Mesodermal cell (in vitro differentiated cells): ENCODE results near the gene NRTN.
A peak's percentile ranks its signal among the peaks of the same experiment; 100 is the strongest.

Experiments used
- H3K27ac ChIP-seq: 2 replicates; pipeline ENCODE4 v1.7.0; 2013; ENCODE audit warnings: mild to moderate bottlenecking, low read depth, low read length, moderate library complexity; ENCODE audit not compliant: severe bottlenecking
- H3K36me3 ChIP-seq: 2 replicates; pipeline ENCODE4 v1.7.1; 2013; ENCODE audit warnings: mild to moderate bottlenecking, low read length, moderate library complexity; ENCODE audit not compliant: control insufficient read depth, insufficient read depth
- H3K4me1 ChIP-seq: one replicate; pipeline ENCODE4 v1.7.1; 2013; ENCODE audit warnings: mild to moderate bottlenecking, low read length; ENCODE audit not compliant: insufficient read depth, control insufficient read depth, poor library complexity, severe bottlenecking
- H3K4me3 ChIP-seq: 2 replicates; pipeline ENCODE4 v1.7.0; 2013; ENCODE audit warnings: low read length, control low read depth, mild to moderate bottlenecking; ENCODE audit not compliant: insufficient read depth, poor library complexity, severe bottlenecking; ENCODE audit errors: extremely low read depth
- H3K9me3 ChIP-seq: 2 replicates; pipeline ENCODE4 v1.7.1; 2013; ENCODE audit warnings: mild to moderate bottlenecking, low read length, moderate library complexity; ENCODE audit not compliant: control insufficient read depth
- WGBS, 2 experiments: methylation state at CpG; one replicate each; pipeline ENCODE4 v1.1.5; 2013; ENCODE audit warnings: missing lambda C conversion rate in 2 of 2; ENCODE audit not compliant: insufficient coverage in 2 of 2; 5-methylcytosine and 5-hydroxymethylcytosine counted together

Gene NRTN

GRCh38 chr19:5790559-5791520 lies 14.0 kb upstream of the NRTN start, which contains the start of gene DUS3L:
TSS of gene DUS3L (minus strand) at chr19:5791163. CDS start at chr19:5791141, 22 bp downstream.
- WGBS, 2 experiments = 12% methylated on average over 67 to 70 of the region's 72 CpGs
- no peaks in the 10 kb centered on the region for H3K9me3 ChIP-seq
- no peaks in the 10 kb centered on the region for H3K4me1 ChIP-seq
- peak within 1 kb of the TSS; percentile 95 for H3K27ac ChIP-seq
- peak within 1 kb of the TSS; percentile 86 for H3K4me3 ChIP-seq
- H3K36me3 ChIP-seq = peaks cover 42% of the 10 kb centered on the region

DNA sequence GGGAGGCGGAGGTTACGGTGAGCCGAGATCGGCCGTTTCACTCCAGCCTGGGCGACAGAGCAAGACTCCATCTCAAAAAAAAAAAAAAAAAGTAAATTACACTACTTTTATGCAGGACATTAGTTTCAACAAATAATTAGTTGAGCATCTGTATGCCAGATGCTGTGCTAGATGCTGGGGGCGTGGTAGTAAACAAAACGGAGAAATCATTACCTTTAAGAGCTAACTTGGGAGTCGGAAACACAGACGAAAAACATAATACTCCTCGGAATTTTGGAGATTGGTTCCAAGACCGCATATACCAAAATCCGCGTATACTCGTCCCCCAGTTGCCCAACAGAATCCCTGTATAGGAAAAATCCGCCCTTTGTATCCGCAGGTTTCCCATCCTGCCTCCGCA lies 12.6 kb upstream of the NRTN start:
- H3K4me1 ChIP-seq = no peaks in the 10 kb centered on the region
- no peaks in the 10 kb centered on the region for H3K9me3 ChIP-seq
- no peak overlapping the region for H3K4me3 ChIP-seq
- H3K36me3 ChIP-seq = peaks cover 29% of the 10 kb centered on the region
- 96 to 97% methylated on average over 9 to 12 of the region's 18 CpGs for WGBS, 2 experiments
- no peak overlapping the region for H3K27ac ChIP-seq

DNA sequence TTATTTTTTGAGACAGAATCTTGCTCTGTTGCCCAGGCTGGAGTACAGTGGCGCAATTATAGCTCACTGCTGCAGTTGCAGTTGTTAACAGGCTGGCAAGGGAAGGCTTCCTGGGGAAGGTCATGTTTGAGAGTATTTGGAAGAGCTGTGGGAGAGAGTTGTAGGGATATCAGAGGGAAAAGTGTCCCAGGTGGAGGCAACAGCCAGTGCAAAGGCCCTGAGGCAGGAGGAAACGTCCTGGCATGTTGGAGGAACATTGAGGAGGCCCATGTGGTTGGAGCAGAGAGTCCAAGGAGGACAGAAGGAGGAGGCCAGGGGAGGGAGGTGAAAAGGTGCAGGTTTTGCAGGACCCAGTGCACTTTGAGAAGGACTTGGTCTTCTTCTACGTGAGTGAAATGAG lies 11.7 kb upstream of the NRTN start:
- H3K4me3 ChIP-seq = no peak overlapping the region
- no peaks in the 10 kb centered on the region for H3K9me3 ChIP-seq
- no peaks in the 10 kb centered on the region for H3K4me1 ChIP-seq
- H3K27ac ChIP-seq = no peak overlapping the region
- WGBS, 2 experiments = 92 to 93% methylated on average over 3 of the region's 3 CpGs
- H3K36me3 ChIP-seq = peaks cover 19% of the 10 kb centered on the region

GRCh38 chr19:5795382-5795919 lies 9.4 kb upstream of the NRTN start:
- H3K4me3 ChIP-seq = no peak overlapping the region
- WGBS, 2 experiments = 89 to 94% methylated on average over 5 of the region's 7 CpGs
- H3K36me3 ChIP-seq = no peaks in the 10 kb centered on the region
- no peaks in the 10 kb centered on the region for H3K9me3 ChIP-seq
- no peak overlapping the region for H3K27ac ChIP-seq
- H3K4me1 ChIP-seq = no peaks in the 10 kb centered on the region

DNA sequence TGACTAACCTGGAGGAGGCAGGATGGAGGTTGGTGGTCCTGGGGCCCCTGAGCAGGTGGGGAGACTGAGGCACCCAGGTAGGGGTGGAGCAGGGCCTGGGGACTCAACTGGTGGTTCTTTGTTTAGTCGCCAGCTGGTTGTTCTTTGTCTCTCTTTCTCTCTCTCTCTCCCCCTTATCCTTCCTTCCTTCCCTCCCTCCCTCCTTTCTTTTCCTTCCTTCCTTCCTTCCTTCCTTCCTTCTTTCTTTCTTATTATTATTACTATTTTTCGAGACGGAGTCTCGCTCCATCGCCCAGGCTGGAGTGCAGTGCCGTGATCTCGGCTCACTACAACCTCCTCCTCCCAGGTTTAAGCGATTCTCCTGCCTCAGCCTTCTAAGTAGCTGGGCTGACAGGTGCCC lies 6.6 kb upstream of the NRTN start:
- no peaks in the 10 kb centered on the region for H3K36me3 ChIP-seq
- H3K4me3 ChIP-seq = no peak overlapping the region
- 87 to 97% methylated on average over 7 to 8 of the region's 8 CpGs for WGBS, 2 experiments
- H3K4me1 ChIP-seq = peaks cover 4% of the 10 kb centered on the region
- H3K9me3 ChIP-seq = no peaks in the 10 kb centered on the region
- H3K27ac ChIP-seq = no peak overlapping the region

- Histone ChIP-seq H3K4me3 (no peak overlapping the region), H3K4me1 (peaks cover 7% of the 10 kb centered on the region), H3K36me3 (no peaks in the 10 kb centered on the region), H3K9me3 (no peaks in the 10 kb centered on the region), H3K27ac (no peak overlapping the region)
- WGBS, 2 experiments = 87 to 89% methylated on average over 34 to 35 of the region's 37 CpGs
Observed at GRCh38 chr19:5799247-5800241, 5.3 kb upstream of the NRTN start.

DNA sequence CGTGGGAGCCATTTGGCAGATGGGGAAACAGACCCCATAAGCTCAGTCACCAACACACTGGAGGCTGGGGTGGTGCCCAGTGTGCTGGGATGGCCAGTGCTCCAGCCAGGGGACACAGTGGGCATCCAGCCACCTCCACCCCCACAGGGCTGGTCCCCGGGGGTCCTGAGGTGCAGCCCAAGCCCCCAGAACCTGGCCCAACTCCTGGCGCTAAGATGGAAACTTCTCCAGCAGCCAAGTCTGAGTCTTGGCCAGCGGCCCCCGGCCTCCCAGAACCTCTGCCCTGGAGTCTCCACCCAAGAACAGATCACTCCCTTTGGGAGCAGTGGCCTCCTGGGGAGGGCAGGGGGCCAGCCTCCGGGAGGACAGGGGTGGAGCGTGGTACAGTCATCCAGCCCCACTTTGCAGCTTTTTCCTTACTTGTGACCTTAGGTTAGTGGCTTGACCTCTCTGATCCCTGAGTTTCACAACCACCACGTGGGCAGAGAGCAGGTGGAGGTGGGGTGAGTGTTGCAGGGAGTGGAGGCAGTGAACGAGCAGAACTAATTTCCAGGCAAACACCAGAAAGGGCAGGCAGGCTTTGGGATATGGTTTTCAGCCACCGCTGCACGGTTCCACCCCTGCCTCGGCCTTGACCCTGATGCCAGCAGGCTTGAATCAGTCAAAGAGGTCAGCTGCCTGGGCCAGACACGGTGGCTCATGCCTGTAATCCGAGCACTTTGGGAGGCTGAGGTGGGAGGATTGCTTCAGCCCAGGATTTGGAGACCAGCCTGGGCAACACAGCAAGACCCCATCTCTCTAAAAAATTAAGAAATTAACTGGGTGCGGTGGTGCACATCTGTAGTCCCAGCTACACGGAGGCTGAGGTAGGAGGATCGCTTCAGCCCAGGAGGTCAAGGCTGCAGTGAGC lies 4.3 kb upstream of the NRTN start:
- no peak overlapping the region for H3K27ac ChIP-seq
- H3K4me1 ChIP-seq = peaks cover 7% of the 10 kb centered on the region
- no peaks in the 10 kb centered on the region for H3K36me3 ChIP-seq
- no peaks in the 10 kb centered on the region for H3K9me3 ChIP-seq
- H3K4me3 ChIP-seq = no peak overlapping the region
- WGBS, 2 experiments = 84 to 92% methylated on average over 14 of the region's 17 CpGs

GRCh38 chr19:5801796-5802619 lies 2.9 kb upstream of the NRTN start:
- no peaks in the 10 kb centered on the region for H3K9me3 ChIP-seq
- H3K36me3 ChIP-seq = no peaks in the 10 kb centered on the region
- no peak overlapping the region for H3K27ac ChIP-seq
- WGBS, 2 experiments = 44 to 70% methylated on average over 7 to 24 of the region's 33 CpGs
- H3K4me1 ChIP-seq = peaks cover 7% of the 10 kb centered on the region
- no peak overlapping the region for H3K4me3 ChIP-seq

DNA sequence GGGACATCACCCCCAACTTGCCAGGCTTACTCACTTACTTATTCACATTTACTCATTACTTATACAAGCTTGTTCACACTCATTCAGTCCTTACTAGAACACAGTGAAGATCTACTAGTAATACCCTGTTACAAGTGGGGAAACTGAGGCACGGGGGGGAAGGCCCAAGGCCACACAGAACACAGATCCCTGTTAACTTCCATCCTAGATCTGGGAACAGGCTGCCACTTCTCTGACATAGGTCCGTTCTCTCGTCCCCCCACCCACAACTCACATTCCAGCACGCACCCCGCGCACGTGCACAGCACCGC lies 1.5 kb upstream of the NRTN start:
- peaks cover 7% of the 10 kb centered on the region for H3K4me1 ChIP-seq
- 23 to 35% methylated on average over 3 to 7 of the region's 8 CpGs for WGBS, 2 experiments
- H3K27ac ChIP-seq = no peak overlapping the region
- H3K36me3 ChIP-seq = no peaks in the 10 kb centered on the region
- peak overlapping the region; percentile 30 for H3K4me3 ChIP-seq
- no peaks in the 10 kb centered on the region for H3K9me3 ChIP-seq
